GM21619 (cell line): ENCODE data around the gene BOD1L1.
A peak's percentile ranks its signal among the peaks of the same experiment; 100 is the strongest.

Source experiments
- ATAC-seq: cut with Tn5 transposase; IDR thresholded peaks from one replicate; pipeline ENCODE4 v1.9.1; 2021; ENCODE audit not compliant: unreplicated experiment

The BOD1L1 gene

GRCh38 chr4:13627606-13628311 lies at the start of gene BOD1L1:
TSS of gene BOD1L1 (minus strand) at chr4:13627725. CDS start at chr4:13627587, 138 bp downstream.
- ATAC-seq: peak; percentile 91

- ATAC-seq: no peak
These were observed 47.4 kb upstream of the BOD1L1 start for GRCh38 chr4:13674971-13675370.

DNA sequence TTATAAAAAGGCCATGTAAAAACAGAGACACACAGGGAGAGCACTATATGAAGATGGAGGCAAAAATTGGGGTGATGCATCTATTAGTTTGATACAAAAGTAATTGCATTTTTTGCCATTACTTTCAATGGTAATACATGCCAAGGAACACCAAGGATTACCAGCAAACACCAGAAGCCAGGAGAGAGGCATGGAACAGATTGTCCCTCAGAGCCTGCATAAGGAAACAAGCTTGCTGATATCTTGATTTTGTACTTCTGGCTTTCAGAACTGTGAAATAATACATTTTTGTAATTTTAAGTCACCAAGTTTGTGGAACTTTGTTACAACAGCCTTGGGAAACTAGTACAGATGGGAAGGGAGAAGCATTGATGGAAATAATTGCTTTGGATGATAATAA lies 45.6 kb upstream of the BOD1L1 start:
- no peak for ATAC-seq

DNA sequence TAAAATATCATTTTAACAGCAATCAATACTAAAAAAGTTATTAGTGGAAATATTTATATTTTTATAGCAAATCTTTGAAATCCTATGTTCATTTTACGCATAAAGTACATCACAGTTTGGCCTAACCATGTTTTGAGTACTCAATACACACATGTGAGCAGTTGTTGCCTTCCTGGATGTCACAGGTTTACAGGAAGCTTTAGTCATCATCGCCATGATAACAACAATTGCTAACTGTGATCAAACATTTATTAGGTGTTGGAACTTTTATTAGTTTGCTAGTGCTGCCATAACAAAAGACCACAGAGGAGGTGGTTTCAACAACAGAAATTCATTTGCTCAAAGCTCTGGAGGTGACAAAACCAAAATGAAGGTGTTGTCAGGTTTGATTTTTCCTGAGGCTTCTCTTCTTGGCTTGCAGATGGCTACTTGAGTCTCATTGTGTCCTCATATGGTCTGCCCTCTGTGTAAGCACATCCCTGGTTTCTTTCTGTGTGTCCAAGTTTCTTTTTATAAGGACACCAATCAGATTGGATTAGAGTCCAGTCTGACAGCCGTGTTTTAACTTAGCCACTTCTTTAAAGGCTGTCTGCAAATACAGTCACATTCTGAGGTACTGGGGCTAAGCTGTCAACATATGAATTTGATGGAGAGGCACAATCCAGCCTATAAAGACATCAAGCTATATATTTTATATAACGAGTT lies 43.1 kb upstream of the BOD1L1 start:
- no peak for ATAC-seq

DNA sequence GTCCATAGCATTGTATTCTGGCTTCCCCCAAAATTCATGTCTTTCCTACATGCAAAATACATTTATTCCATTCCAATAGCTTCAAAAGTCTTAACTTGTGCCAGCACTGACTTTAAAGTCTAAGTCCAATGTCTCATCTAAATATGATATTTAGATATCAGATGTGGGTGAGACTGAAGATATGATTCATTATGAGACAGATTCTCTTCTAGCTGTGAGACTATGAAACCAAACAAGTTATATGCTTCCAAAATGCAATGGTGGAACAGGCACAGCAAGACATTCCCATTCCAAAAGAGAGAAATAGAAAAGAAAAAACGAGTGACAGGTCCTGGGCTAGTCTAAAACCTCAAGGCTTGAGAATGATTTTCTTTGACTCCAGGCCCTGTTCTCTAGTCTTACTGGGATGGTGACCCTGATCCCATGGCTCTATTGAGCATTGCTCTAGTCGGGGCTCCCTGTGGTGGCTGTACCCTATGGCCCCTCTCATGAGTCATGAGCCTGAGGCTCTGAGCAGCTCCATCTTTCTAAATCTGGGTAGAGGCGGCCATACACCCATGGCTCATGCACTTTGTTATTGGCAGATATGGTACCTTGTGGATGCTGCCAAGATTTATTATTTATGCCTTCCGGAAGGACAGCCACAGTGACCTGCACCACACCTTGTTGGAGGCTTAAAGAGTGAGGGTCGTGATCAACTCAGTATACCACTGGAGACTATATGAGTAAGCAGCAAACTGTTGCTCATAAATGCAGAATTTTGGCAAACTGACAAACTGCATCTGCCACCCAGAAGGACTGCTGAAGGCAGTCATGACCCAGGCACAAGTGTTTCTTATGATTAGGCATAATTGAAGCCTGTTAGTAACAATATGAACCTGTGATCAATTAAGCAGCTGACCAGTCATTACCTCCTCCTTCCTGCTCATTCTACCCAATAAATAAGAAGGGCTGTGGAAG lies 38.5 kb upstream of the BOD1L1 start:
- ATAC-seq: no peak

DNA sequence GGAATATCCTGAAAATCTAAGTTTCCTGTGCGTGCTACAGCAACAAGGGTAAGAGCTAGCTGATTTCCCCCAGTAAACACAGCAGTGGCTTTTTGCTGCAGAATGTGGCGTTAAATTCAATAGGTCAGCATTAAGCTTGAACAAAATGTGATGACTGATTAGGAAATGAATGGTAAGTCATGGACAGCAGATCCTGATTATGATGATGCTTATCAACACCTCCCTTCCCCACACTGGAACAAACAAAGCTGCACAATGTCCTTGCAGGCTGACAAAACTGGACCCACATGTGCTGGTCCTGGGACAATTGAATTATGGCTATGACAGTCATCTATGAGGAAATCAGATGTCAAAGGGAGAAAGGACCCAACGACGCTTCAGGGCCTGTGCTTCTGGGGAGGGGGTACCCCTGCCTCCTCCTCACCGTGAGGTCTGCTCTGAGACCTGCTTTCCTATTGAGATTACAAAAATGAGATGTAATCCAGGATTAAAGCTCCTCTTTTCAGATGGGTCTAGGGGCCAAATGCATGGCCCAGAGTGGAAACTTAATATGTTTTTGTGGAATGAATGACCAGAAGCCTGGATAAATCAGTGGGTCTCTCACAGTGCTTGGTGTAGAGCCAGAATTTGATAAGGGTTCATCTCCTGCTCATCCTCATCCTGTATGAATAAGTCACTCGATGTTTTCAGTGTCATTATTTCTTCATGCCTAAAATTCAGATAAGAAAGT lies 32.0 kb upstream of the BOD1L1 start:
- ATAC-seq: no peak

DNA sequence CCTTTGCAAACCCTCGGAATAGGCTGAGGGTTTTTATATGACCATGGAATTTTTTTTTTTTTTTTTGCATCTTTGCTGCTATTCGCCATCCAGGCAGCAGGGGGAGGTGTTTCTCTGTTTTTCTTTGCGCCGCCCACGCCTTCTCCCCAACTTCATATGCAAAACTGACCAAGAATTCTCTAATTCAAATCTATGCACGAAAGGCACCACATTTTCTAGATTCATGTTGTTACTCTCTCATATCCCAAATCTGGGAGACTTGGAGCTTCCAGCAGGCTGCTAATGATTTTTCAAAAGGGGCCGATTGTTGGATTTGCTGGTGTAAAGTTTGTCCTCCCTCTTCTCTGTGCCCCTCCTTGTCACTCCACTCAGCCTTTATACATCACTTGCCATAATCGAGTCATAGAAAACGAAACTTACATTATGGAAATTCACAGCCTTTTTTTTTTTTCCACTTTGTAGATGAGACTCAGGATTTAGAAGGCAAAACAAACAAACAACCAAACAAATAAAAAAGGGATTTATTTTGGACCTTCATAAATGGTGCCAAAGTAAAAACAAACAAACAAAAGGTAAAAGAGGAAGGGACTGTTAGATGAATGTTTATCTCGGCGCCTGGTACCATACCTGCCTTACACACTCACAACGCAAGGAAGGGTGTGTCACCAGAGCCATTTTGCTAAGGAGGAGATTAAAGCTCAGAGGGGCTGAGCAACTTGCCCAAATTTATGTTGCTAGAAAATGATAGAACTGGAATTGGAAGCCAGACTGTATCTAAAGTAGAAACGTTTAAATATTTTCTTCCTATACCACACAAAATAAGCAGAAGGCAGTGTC lies 29.3 kb upstream of the BOD1L1 start:
- no peak for ATAC-seq

DNA sequence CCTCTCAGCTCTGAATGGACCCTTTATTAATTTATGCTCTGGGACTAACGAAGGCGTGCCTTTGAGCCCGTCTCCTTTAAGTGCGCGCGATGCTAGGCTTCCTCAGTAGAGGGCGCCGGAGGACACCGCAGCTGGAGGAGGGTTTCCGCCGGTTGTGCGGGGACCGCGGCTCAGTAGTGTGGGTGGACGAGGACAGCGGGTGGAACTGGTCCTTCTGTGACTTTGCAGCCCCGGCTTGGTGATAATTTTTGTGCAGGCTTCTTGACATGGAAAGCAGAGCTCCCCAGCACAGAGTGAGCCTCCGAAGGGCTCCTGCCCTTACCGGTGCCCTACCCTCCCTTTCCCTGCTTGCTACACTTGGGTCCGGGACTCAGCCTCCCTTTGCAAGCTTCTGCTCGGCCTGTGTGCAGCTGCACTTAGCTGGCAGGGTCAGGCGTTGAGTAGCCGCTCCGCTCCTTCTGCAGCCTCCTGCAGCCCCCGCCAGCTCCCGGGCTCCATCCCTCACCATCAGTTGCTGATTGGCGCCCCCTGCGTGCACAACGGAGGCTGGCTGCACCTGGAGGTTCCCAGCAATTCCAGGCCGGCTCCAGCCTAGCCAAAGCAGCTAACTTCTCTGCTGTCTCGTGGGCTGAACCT lies 26.8 kb upstream of the BOD1L1 start:
- ATAC-seq: peak; percentile 94

GRCh38 chr4:13653766-13654161 lies 26.2 kb upstream of the BOD1L1 start:
- no peak for ATAC-seq

GRCh38 chr4:13647031-13647430 lies 19.5 kb upstream of the BOD1L1 start:
- ATAC-seq: no peak

DNA sequence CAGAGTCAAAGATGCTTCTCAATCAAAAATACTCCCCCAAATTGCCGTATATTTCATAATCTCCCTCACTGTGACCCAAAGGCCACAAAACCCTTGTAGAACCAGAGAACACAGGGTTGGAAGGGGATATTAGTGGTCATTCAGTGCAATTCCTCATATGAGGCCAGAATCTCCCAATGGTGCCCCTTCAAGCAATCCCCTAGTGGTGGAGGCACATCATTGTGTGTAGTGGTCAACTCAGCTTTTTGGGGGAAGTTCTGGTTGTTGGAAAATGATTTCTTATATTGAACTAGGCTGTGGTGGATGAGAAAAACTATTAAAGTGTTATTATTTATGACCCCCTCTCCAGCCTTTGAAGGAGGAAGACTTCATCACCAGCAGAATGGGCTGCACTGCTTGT lies 17.6 kb upstream of the BOD1L1 start:
- ATAC-seq: no peak

- ATAC-seq: no peak
These were observed 14.8 kb upstream of the BOD1L1 start for GRCh38 chr4:13642170-13642950.

DNA sequence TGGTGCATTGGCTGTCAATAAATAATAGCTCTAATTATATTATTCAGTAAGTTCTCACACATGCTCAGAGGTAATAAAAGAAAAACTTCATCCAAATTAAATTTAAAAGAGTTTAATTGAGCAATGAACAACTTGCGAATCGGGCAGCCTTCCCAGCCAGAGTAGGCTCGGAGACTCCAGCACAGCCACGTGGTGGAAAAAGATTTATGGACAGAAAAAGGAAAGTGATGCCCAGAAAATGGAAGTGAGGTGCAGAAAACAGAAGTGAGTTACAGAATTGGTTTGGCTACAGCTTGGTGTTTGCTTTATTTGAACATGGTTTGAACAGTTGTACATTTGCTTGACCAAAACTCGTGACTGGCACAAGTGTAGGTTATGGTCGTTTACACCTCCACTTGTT lies 13.6 kb upstream of the BOD1L1 start:
- ATAC-seq: no peak

- ATAC-seq: no peak
These were observed 12.8 kb upstream of the BOD1L1 start for GRCh38 chr4:13640149-13640940.

- ATAC-seq: no peak
These were observed 7.8 kb upstream of the BOD1L1 start for GRCh38 chr4:13635286-13635799.

GRCh38 chr4:13633671-13634070 lies 6.1 kb upstream of the BOD1L1 start:
- no peak for ATAC-seq

DNA sequence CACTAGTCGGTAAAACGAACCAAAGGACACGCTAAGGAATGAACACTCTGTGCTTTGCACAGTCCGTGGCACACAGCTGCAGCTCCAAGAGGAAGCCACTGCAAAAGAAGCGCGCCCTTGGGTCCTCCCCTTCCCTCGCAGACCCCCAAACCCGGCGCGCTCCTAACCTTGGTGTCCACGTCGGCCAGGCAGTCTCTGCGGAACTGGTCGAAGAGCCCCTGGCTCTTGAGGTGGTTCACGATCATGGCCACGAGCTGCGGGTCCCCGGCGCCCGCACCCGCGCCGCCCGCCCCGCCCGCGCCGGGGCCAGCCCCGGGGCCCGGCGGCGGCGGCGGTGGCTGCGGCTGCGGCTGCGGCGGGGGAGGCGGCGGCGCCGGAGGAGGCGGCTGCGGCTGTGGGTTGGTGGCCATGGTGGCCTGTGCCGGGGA lies 333 bp downstream of the BOD1L1 start:
- ATAC-seq: peak; percentile 41
